Prostate gland (tissue), 2 donors: ENCODE data around the gene DLEC1.

Experiments used
- CTCF ChIP-seq, 4 experiments: fragments of 200-600 bp in 2 of 4; fragments of 450-650 bp in 2 of 4; sonication (generic) in 2 of 4; IDR thresholded peaks; 1 replicate in 3 of 4; 2 replicates in 1 of 4; pipeline ENCODE4 v1.5.1; 2016 to 2019; ENCODE audit warnings: antibody characterized with exemption in 4 of 4, mild to moderate bottlenecking in 2 of 4, moderate library complexity in 2 of 4
- POLR2A ChIP-seq: fragments of 450-650 bp; IDR thresholded peaks from one replicate; pipeline ENCODE4 v1.6.1; 2016; ENCODE audit warnings: antibody characterized with exemption, mild to moderate bottlenecking

- TF ChIP-seq CTCF (IDR thresholded peaks at IDR 0.05) (no peak), POLR2A (no peak)
Measured at GRCh38 chr3:38111201-38111600, 72.2 kb downstream of the DLEC1 start.
